GM23338 (cell line): Measurements from ENCODE around the gene UST. TPM values are rescaled to one million over a fixed set of nuclear protein-coding genes. Genes with fewer than 3 reads are reported as not detected.
A peak's percentile ranks its signal among the peaks of the same experiment; 100 is the strongest.

Experiments
- ATAC-seq: fragments of 200-7000 bp; cut with Tn5 transposase; 3 replicates; pipeline ENCODE4 v1.9.1; 2020
- DNase-seq: peaks from one replicate; pipeline ENCODE4 v3.0.0-alpha.2; 2015; ENCODE audit warnings: low spot score
- H2AFZ ChIP-seq: fragments of 200-600 bp; sonication (generic); 2 replicates; pipeline ENCODE4 v1.8.0; 2016; ENCODE audit warnings: antibody characterized with exemption, mild to moderate bottlenecking, moderate library complexity
- H3F3A ChIP-seq: fragments of 200-600 bp; sonication (generic); replicated peaks from 2 replicates; pipeline ENCODE4 v1.8.0; 2017; ENCODE audit warnings: antibody characterized with exemption, mixed run types, low read depth
- H3K27ac ChIP-seq: fragments of 200-600 bp; sonication (generic); 2 replicates; pipeline ENCODE4 v1.6.1; 2016; ENCODE audit warnings: low read depth
- H3K27me3 ChIP-seq: fragments of 200-600 bp; sonication (generic); 2 replicates; pipeline ENCODE4 v1.8.0; 2016; ENCODE audit warnings: mild to moderate bottlenecking, mixed run types, moderate library complexity; ENCODE audit not compliant: insufficient read depth
- H3K36me3 ChIP-seq: fragments of 200-600 bp; sonication (generic); 2 replicates; pipeline ENCODE4 v1.8.0; 2016; ENCODE audit warnings: mild to moderate bottlenecking; ENCODE audit not compliant: insufficient read depth
- H3K4me1 ChIP-seq: fragments of 200-600 bp; sonication (generic); 2 replicates; pipeline ENCODE4 v1.8.0; 2016; ENCODE audit warnings: mild to moderate bottlenecking, moderate library complexity; ENCODE audit not compliant: insufficient read depth
- H3K4me2 ChIP-seq: fragments of 200-600 bp; sonication (generic); 2 replicates; pipeline ENCODE4 v1.7.1; 2017; ENCODE audit warnings: mixed run types
- H3K4me3 ChIP-seq: fragments of 200-600 bp; sonication (generic); 2 replicates; pipeline ENCODE4 v1.6.1; 2016; ENCODE audit warnings: mixed run types
- H3K79me2 ChIP-seq: fragments of 200-600 bp; sonication (generic); replicated peaks from 2 replicates; pipeline ENCODE4 v1.8.0; 2017; ENCODE audit warnings: mild to moderate bottlenecking; ENCODE audit not compliant: insufficient read depth
- H3K9me2 ChIP-seq: fragments of 200-600 bp; sonication (generic); 2 replicates; pipeline ENCODE4 v1.8.0; 2017; ENCODE audit not compliant: insufficient read depth
- H4K20me1 ChIP-seq: fragments of 200-600 bp; sonication (generic); replicated peaks from 2 replicates; pipeline ENCODE4 v1.8.0; 2017; ENCODE audit warnings: mild to moderate bottlenecking; ENCODE audit not compliant: insufficient read depth
- H3K27ac Mint-ChIP-seq: 2 replicates; pipeline ENCODE4 v1.8.0; 2020; ENCODE audit warnings: inconsistent platforms, mild to moderate bottlenecking, moderate library complexity, mixed read lengths
- H3K27me3 Mint-ChIP-seq: 3 replicates; pipeline ENCODE4 v1.8.0; 2022; ENCODE audit warnings: low read depth, mild to moderate bottlenecking, moderate library complexity, mixed read lengths, inconsistent platforms; ENCODE audit not compliant: insufficient read depth, poor library complexity
- H3K36me3 Mint-ChIP-seq: 3 replicates; pipeline ENCODE4 v1.8.0; 2021; ENCODE audit warnings: low read depth, mild to moderate bottlenecking, inconsistent platforms, moderate library complexity, mixed read lengths
- H3K4me1 Mint-ChIP-seq: 3 replicates; pipeline ENCODE4 v1.8.0; 2020; ENCODE audit warnings: mild to moderate bottlenecking, inconsistent platforms, mixed read lengths
- H3K4me3 Mint-ChIP-seq: 3 replicates; pipeline ENCODE4 v1.8.0; 2021; ENCODE audit warnings: moderate library complexity, mild to moderate bottlenecking, inconsistent platforms, mixed read lengths
- H3K9me3 Mint-ChIP-seq: 3 replicates; pipeline ENCODE4 v1.8.0; 2020; ENCODE audit warnings: moderate library complexity, mild to moderate bottlenecking, inconsistent platforms, mixed read lengths
- CREB1 ChIP-seq: fragments of 250-450 bp; sonication (Bioruptor Pico); IDR thresholded peaks from 2 replicates; pipeline ENCODE4 v1.5.0; 2020; ENCODE audit warnings: low read depth, mild to moderate bottlenecking, moderate library complexity
- CTCF ChIP-seq, 2 experiments: fragments of 200-600 bp in 1 of 2; sonication (generic) in 1 of 2; conservative IDR thresholded peaks; 2 replicates each; pipeline versions ENCODE4 v1.5.1 to v1.6.1; 2016 to 2017; ENCODE audit warnings: antibody characterized with exemption in 2 of 2, low read depth in 2 of 2, mild to moderate bottlenecking in 2 of 2, moderate library complexity in 1 of 2
- ETS1 ChIP-seq: IDR thresholded peaks from 2 replicates; pipeline ENCODE4 v1.6.1; 2016; ENCODE audit warnings: antibody characterized with exemption
- EZH2 ChIP-seq: fragments of 200-600 bp; sonication (generic); IDR thresholded peaks from one replicate; pipeline ENCODE4 v1.8.0; 2017; ENCODE audit warnings: antibody characterized with exemption, mild to moderate bottlenecking, low read depth; ENCODE audit not compliant: unreplicated experiment
- JUNB ChIP-seq: IDR thresholded peaks from one replicate; pipeline ENCODE4 v1.6.1; 2016; ENCODE audit warnings: antibody characterized with exemption; ENCODE audit not compliant: unreplicated experiment
- NANOG ChIP-seq: IDR thresholded peaks from 2 replicates; pipeline ENCODE4 v1.6.1; 2016; ENCODE audit warnings: antibody characterized with exemption, borderline replicate concordance
- STAT1 ChIP-seq: IDR thresholded peaks from one replicate; pipeline ENCODE4 v1.6.1; 2016; ENCODE audit warnings: antibody characterized with exemption; ENCODE audit not compliant: unreplicated experiment
- ZNF331 ChIP-seq: fragments of 250-450 bp; sonication (Bioruptor Pico); IDR thresholded peaks from 2 replicates; pipeline ENCODE4 v1.5.0; 2020; ENCODE audit warnings: low read depth, mild to moderate bottlenecking, moderate library complexity
- ZNF462 ChIP-seq: fragments of 250-450 bp; sonication (Bioruptor Pico); IDR thresholded peaks from 2 replicates; pipeline ENCODE4 v1.5.0; 2020; ENCODE audit warnings: mild to moderate bottlenecking, moderate library complexity
- polyA plus RNA-seq: library from polyadenylated mRNA; unstranded; fragments of >200 nt; fragmentation: Nextera tagmentation; extraction: Ambion mirVana; gene quantifications from 2 replicates; pipeline ENCODE4 v1.2.1, GENCODE V29; 2016
- total RNA-seq: library from RNA; depleted of rRNA; stranded (reverse); fragments of >200 nt; shearing (Covaris generic); gene quantifications from 2 replicates; pipeline ENCODE4 v1.2.3, GENCODE V29; 2014

UST gene
- total and polyA plus RNA-seq, 2 experiments from 2014 or later = 12.6 to 33.0 TPM

GRCh38 chr6:148884461-148884860 is 137.6 kb downstream of the UST start:
- TF ChIP-seq NANOG (no peak), CTCF (conservative IDR thresholded peaks at IDR 0.05; ENCODE audit: low read depth in 2 of 2) (no peak)
- Histone ChIP-seq H3K27me3 (no peaks in the 10 kb centered on the region), H3K4me3 (no peak overlapping the region), H3K36me3 (no peaks in the 10 kb centered on the region), H3K79me2 (peaks cover 60% of the 10 kb centered on the region), H3K4me2 (peak overlapping the region; percentile 40; the same call in 1 of the 2 replicates), H2AFZ (no peak overlapping the region), H3K4me1 (peaks cover 53% of the 10 kb centered on the region), H3K27ac (no peak overlapping the region), H4K20me1 (peaks cover 4% of the 10 kb centered on the region; the same call in 1 of the 2 replicates), H3K9me2 (no peaks in the 10 kb centered on the region), H3F3A (no peaks in the 10 kb centered on the region)
- Mint-ChIP-seq H3K4me1 (peaks cover 30% of the 10 kb centered on the region), H3K27me3 (peaks cover 3% of the 10 kb centered on the region), H3K36me3 (peaks cover 14% of the 10 kb centered on the region), H3K27ac (no peak overlapping the region), H3K9me3 (no peaks in the 10 kb centered on the region), H3K4me3 (no peak overlapping the region)
- no peak for DNase-seq
- peak; percentile 37 for ATAC-seq

GRCh38 chr6:148885136-148885865 is 138.5 kb downstream of the UST start:
- Histone ChIP-seq H3K4me3 (no peak overlapping the region), H3K27me3 (no peaks in the 10 kb centered on the region), H3K27ac (peak overlapping the region; percentile 83), H3K4me2 (peak overlapping the region; percentile 72), H3K9me2 (no peaks in the 10 kb centered on the region), H3F3A (no peaks in the 10 kb centered on the region), H4K20me1 (peaks cover 4% of the 10 kb centered on the region; the same call in 1 of the 2 replicates), H3K36me3 (no peaks in the 10 kb centered on the region), H2AFZ (no peak overlapping the region), H3K79me2 (peaks cover 54% of the 10 kb centered on the region), H3K4me1 (peaks cover 53% of the 10 kb centered on the region)
- Mint-ChIP-seq H3K27me3 (peaks cover 3% of the 10 kb centered on the region), H3K4me3 (no peak overlapping the region), H3K4me1 (peaks cover 34% of the 10 kb centered on the region), H3K9me3 (no peaks in the 10 kb centered on the region), H3K36me3 (peaks cover 22% of the 10 kb centered on the region), H3K27ac (no peak overlapping the region)
- ATAC-seq (no peak), DNase-seq (no peak)
- TF ChIP-seq CTCF (conservative IDR thresholded peaks at IDR 0.05; ENCODE audit: low read depth in 2 of 2) (no peak), CREB1 (CRISPR knock-in tag) (no peak), ZNF462 (no peak), STAT1 (no peak), ETS1 (no peak), ZNF331 (CRISPR knock-in tag) (no peak), NANOG (no peak), JUNB (no peak), EZH2 (no peak)
